ENCODE data around the gene PLXNA3.

DNA sequence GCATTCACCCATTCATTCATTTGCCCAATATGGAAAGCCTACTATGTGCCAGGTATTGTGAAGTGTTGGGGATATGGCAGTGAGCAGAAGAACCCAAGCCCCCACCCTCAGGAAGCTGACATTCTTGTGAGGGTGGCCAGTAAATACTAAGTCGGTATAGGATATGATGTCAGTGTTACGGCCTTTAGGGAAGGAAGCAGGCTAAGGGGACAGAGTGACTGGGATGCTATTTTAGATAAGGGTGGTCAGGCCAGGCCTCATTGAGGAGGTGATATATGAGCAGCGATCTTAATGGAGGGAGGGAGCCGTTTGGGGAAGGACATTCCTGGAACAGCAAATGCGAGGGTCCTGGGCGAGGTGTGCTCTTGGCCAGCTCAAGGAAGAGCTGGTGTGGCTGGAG is 27.6 kb upstream of the PLXNA3 start:
- TF ChIP-seq, protein P1, sequence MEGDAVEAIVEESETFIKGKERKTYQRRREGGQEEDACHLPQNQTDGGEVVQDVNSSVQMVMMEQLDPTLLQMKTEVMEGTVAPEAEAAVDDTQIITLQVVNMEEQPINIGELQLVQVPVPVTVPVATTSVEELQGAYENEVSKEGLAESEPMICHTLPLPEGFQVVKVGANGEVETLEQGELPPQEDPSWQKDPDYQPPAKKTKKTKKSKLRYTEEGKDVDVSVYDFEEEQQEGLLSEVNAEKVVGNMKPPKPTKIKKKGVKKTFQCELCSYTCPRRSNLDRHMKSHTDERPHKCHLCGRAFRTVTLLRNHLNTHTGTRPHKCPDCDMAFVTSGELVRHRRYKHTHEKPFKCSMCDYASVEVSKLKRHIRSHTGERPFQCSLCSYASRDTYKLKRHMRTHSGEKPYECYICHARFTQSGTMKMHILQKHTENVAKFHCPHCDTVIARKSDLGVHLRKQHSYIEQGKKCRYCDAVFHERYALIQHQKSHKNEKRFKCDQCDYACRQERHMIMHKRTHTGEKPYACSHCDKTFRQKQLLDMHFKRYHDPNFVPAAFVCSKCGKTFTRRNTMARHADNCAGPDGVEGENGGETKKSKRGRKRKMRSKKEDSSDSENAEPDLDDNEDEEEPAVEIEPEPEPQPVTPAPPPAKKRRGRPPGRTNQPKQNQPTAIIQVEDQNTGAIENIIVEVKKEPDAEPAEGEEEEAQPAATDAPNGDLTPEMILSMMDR (IDR thresholded peaks at IDR 0.05): no peak
- no peak for TF ChIP-seq EP300 (IDR thresholded peaks at IDR 0.05)
